ENCODE data around the gene NUDT2.

NUDT2 gene

DNA sequence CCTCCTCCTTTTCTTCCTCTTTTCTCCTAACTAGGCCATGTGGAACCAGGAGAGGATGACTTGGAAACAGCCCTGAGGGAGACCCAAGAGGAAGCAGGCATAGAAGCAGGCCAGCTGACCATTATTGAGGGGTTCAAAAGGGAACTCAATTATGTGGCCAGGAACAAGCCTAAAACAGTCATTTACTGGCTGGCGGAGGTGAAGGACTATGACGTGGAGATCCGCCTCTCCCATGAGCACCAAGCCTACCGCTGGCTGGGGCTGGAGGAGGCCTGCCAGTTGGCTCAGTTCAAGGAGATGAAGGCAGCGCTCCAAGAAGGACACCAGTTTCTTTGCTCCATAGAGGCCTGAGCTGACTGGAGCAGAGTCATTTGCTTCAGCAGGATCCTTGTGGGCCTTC, 13.7 kb downstream of the NUDT2 start:
- no peak overlapping the region for H2AFZ ChIP-seq (ENCODE audit: low read depth)
- no peak overlapping the region for H3K4me3 ChIP-seq (IDR thresholded peaks at IDR 0.05; ENCODE audit: insufficient read depth, low read depth, low read length)
- no peaks in the 10 kb centered on the region for H3K27me3 ChIP-seq (ENCODE audit: insufficient read depth, low read depth)
- no peaks in the 10 kb centered on the region for H3K36me3 ChIP-seq (ENCODE audit: insufficient read depth)
- H3K4me2 ChIP-seq = no peak overlapping the region
- no peaks in the 10 kb centered on the region for H3K79me2 ChIP-seq (ENCODE audit: insufficient read depth, low read depth)
- no peaks in the 10 kb centered on the region for H4K20me1 ChIP-seq (ENCODE audit: insufficient read depth)
- no peak overlapping the region for H3K9ac ChIP-seq
- no peak for TF ChIP-seq CTCF (conservative IDR thresholded peaks at IDR 0.05; ENCODE audit: low read depth, low read length)
- H3K4me1 ChIP-seq (ENCODE audit: low read depth, poor library complexity, severe bottlenecking) = peaks cover 13% of the 10 kb centered on the region
- no peak overlapping the region for H3K27ac ChIP-seq

- no peaks in the 10 kb centered on the region for H3K79me2 ChIP-seq (ENCODE audit: insufficient read depth, low read depth)
Observed at GRCh38 chr9:34343605-34344004, 14.2 kb downstream of the NUDT2 start.

DNA sequence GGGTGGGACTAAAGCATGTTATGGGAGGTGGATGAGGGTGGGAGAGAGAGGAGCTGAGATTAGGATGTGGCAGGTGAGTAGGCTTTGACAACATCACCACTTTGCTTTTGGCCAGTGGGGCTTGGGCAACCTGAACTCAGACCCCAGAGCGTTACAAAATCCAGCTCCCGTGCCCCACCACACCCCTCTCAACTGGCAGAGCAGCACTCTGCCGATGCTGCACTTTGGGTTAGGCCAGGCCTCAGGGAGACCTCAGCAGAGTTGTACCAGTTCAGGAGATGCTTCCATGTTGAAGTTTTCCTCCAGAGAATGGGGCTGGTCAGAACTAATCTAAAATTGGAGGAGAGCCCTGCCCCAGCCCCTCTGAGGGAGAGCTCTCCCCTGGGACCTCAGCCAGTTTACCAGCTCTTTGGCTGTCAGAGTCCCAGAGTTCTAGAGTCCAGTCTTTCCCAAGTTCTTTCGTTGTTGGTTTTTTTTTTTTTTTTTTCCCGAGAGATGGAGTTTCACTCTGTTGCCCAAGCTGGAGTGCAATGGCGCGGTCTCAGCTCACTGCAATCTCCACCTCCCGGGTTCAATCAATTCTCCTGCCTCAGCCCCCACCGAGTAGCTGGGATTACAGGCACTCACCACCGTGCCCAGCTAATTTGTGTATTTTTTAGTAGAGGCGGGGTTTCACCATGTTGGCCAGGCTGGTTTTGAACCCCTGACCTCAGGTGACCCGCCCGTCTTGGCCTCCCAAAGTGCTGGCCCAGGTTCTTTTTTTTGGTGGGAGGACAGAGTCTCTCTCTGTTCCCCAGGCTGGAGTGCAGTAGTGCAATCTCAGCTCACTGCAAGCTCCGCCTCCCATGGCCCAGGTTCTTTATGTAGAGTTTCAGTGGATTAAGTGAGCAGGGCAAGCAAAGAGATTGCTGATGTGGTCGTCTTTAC, 17.8 kb downstream of the NUDT2 start:
- Histone ChIP-seq H4K20me1 (ENCODE audit: insufficient read depth) (no peaks in the 10 kb centered on the region), H3K27ac (no peak overlapping the region), H3K4me1 (ENCODE audit: low read depth, poor library complexity, severe bottlenecking) (peaks cover 13% of the 10 kb centered on the region)

More at GRCh38 chr9:34343605-34344004, 14.2 kb downstream of the NUDT2 start:
- Histone ChIP-seq H3K27me3 (ENCODE audit: insufficient read depth, low read depth) (no peaks in the 10 kb centered on the region), H3K4me3 (IDR thresholded peaks at IDR 0.05; ENCODE audit: insufficient read depth, low read depth, low read length) (no peak overlapping the region), H3K27ac (no peak overlapping the region), H4K20me1 (ENCODE audit: insufficient read depth) (no peaks in the 10 kb centered on the region), H2AFZ (ENCODE audit: low read depth) (no peak overlapping the region), H3K9ac (no peak overlapping the region), H3K36me3 (ENCODE audit: insufficient read depth) (no peaks in the 10 kb centered on the region), H3K4me1 (ENCODE audit: low read depth, poor library complexity, severe bottlenecking) (peaks cover 13% of the 10 kb centered on the region), H3K4me2 (no peak overlapping the region)
- no peak for TF ChIP-seq CTCF (conservative IDR thresholded peaks at IDR 0.05; ENCODE audit: low read depth, low read length)

DNA sequence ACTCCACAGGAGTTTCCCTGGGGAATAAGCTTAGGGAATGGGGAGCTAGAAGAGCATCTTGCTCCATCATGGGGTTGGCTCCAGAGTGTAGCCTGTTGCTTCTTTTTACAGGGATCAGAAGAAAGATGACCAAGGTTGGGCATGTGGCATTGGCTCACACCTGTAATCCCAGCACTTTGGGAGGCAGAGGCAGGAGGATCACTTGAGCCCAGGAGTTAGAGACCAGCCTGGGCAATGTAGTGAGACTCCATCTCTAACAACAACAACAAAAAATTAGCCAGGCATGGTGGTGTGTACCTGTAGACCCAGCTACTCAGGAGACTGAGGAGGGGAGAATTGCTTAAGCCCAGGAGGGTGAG, 18.4 kb downstream of the NUDT2 start:
- H3K9ac ChIP-seq = no peak overlapping the region
- no peaks in the 10 kb centered on the region for H4K20me1 ChIP-seq (ENCODE audit: insufficient read depth)
- no peaks in the 10 kb centered on the region for H3K36me3 ChIP-seq (ENCODE audit: insufficient read depth)
- peaks cover 13% of the 10 kb centered on the region for H3K4me1 ChIP-seq (ENCODE audit: low read depth, poor library complexity, severe bottlenecking)
- TF ChIP-seq CTCF (conservative IDR thresholded peaks at IDR 0.05; ENCODE audit: low read depth, low read length) = no peak
- H3K27me3 ChIP-seq (ENCODE audit: insufficient read depth, low read depth) = no peaks in the 10 kb centered on the region
- no peak overlapping the region for H3K4me3 ChIP-seq (IDR thresholded peaks at IDR 0.05; ENCODE audit: insufficient read depth, low read depth, low read length)
- no peak overlapping the region for H3K4me2 ChIP-seq
- no peak overlapping the region for H2AFZ ChIP-seq (ENCODE audit: low read depth)
- no peak overlapping the region for H3K27ac ChIP-seq
- no peaks in the 10 kb centered on the region for H3K79me2 ChIP-seq (ENCODE audit: insufficient read depth, low read depth)

More for the DNA sequence above, 17.8 kb downstream of the NUDT2 start:
- Histone ChIP-seq H3K79me2 (ENCODE audit: insufficient read depth, low read depth) (no peaks in the 10 kb centered on the region), H2AFZ (ENCODE audit: low read depth) (no peak overlapping the region), H3K4me2 (no peak overlapping the region), H3K4me3 (IDR thresholded peaks at IDR 0.05; ENCODE audit: insufficient read depth, low read depth, low read length) (no peak overlapping the region), H3K36me3 (ENCODE audit: insufficient read depth) (no peaks in the 10 kb centered on the region), H3K27me3 (ENCODE audit: insufficient read depth, low read depth) (no peaks in the 10 kb centered on the region), H3K9ac (no peak overlapping the region)
- TF ChIP-seq CTCF (conservative IDR thresholded peaks at IDR 0.05; ENCODE audit: low read depth, low read length) = no peak
